ENCODE results near the gene P3H3. TPM values are rescaled to one million over a fixed set of nuclear protein-coding genes. Genes with fewer than 3 reads are reported as not detected.

The P3H3 gene
- total and polyA plus RNA-seq, 9 of the 15 experiments (the other 6 are each of a cell fraction or from before 2014, with no cell fraction given), result 0.03 to 15.0 (median 4.8) TPM

GRCh38 chr12:6817098-6817497 lies 11.1 kb upstream of the P3H3 start:
- H3K27me3 ChIP-seq (ENCODE audit: control insufficient read depth in 2 of 2, insufficient read depth in 2 of 2, low read length in 2 of 2), result no peaks in the 10 kb centered on the region
- no peak overlapping the region for H3K9ac ChIP-seq (ENCODE audit: insufficient read depth in 1 of 2, low read depth in 2 of 2, low read length in 2 of 2)
- H3K27ac ChIP-seq (ENCODE audit: extremely low read depth, low read depth, low read length), result no peak overlapping the region
- in situ Hi-C loops (cut with MboI), result no loop called here
- DNase-seq (ENCODE audit: extremely low read depth in 1 of 4, low spot score in 3 of 4), result no peak
- H3K9me1 ChIP-seq (ENCODE audit: control insufficient read depth, insufficient read depth, low read length), result no peaks in the 10 kb centered on the region
- ChIA-PET POLR2A (no interaction called here), CTCF (ENCODE audit: low intra/inter-chr PET ratio) (no interaction called here)
- H3K79me2 ChIP-seq (ENCODE audit: control insufficient read depth, insufficient read depth, low read length), result no peaks in the 10 kb centered on the region
- FAIRE-seq, result no peak
- H3K9me3 ChIP-seq (replicated peaks; ENCODE audit: control insufficient read depth, insufficient read depth, low read depth, low read length), result no peaks in the 10 kb centered on the region
- intact Hi-C loops (cut with micrococcal nuclease), result no loop called here
- BruUV-seq (replicated peaks), result no TSS peak
- ATAC-seq, result no peak
- 54% methylated on average over 8 of the region's 8 CpGs for WGBS (ENCODE audit: insufficient coverage, low coverage, missing lambda C conversion rate)
- no peak overlapping the region for H3K4me2 ChIP-seq (ENCODE audit: insufficient read depth, low read length)
- H3K36me3 ChIP-seq (ENCODE audit: control insufficient read depth, insufficient read depth, low read length), result no peaks in the 10 kb centered on the region
- no peak overlapping the region for H3K4me3 ChIP-seq
- no peak overlapping the region for H2AFZ ChIP-seq (ENCODE audit: low read depth, low read length)
- H4K20me1 ChIP-seq (replicated peaks; ENCODE audit: control insufficient read depth, insufficient read depth, low read length), result no peaks in the 10 kb centered on the region
- H3K4me1 ChIP-seq (replicated peaks in 1 of 2; ENCODE audit: control insufficient read depth in 2 of 2, insufficient read depth in 2 of 2, low read length in 2 of 2), result peaks cover 8 to 11% of the 10 kb centered on the region in 2 experiments; a peak in 4 of 5 replicates
- TF ChIP-seq MBD2 (IDR thresholded peaks at IDR 0.05; ENCODE audit: borderline replicate concordance, low read depth) (no peak), ZBTB2 (IDR thresholded peaks at IDR 0.05) (no peak), RBM34 (IDR thresholded peaks at IDR 0.05; ENCODE audit: borderline replicate concordance, insufficient read depth, low read length) (no peak), ZNF324 (CRISPR knock-in tag; IDR thresholded peaks at IDR 0.05) (no peak), AFF1 (IDR thresholded peaks at IDR 0.05; ENCODE audit: low read depth in 1 of 2, partially characterized antibody in 2 of 2) (no peak), ZNF764 (CRISPR knock-in tag; IDR thresholded peaks at IDR 0.05; ENCODE audit: low read depth) (no peak), FUS (optimal IDR thresholded peaks at IDR 0.05; ENCODE audit: low read depth, low read length) (no peak), PHF8 (IDR thresholded peaks at IDR 0.05; ENCODE audit: borderline replicate concordance, low read length) (no peak), MNT (conservative IDR thresholded peaks at IDR 0.05) (no peak)

All from K562 (cell line).